GM19452 (cell line): Measurements from ENCODE around the gene KDM5C.

Experiments used
- ATAC-seq: cut with Tn5 transposase; IDR thresholded peaks from one replicate; pipeline ENCODE4 v1.9.1; 2021; ENCODE audit not compliant: unreplicated experiment

KDM5C gene

DNA sequence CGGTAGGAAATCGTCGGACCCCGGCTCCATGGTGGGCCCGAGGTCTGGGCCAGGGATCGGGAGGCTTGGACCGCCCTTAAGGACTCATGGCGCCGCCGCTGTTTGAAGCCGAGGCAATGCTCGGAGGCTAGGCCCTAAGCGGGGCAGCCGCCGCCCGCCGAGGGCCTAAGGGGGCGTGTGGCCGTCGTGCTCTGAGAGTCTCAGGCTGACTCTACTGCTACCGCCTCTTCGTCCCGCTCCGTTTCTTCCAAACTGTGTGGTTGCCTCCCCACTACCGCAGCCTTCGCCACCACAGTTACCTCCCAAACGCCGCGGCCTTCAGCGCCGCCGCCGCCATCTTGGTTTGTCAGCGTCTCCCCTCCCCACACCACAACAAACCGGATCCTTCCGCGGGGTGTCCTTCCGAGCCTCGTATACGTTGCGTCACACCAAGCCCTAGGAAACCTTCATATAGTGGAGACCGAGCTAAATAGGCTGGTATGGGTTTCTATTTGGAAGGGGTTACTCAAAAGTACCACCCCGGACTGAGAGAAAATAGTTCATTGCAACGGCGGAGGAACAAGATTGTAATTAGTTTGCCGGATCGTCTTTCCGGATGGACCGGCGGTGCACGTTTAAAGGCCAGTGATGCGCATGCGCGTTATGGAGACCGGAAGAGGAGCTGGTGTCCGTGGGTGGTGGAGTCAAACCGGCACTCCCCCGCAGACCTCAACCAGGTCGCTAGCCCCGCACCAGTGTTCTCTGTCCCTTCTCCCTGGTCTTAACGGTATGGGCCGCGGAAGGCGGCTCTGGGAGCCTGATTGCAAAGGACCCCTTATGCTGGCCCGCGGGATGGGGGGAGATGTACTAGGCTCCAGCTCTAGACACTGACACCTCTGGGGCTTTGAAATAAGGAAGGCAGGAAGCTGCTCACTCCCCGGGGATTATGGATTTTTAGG lies at the start of gene KDM5C:
KDM5C (minus strand) TSS at position 348 of the 938 bp plus-strand sequence; CDS start at position 30, 318 bp downstream.
- peak; percentile 74 for ATAC-seq

- no peak for ATAC-seq
These were observed 47.9 kb upstream of the KDM5C start for GRCh38 chrX:53272808-53273337.

DNA sequence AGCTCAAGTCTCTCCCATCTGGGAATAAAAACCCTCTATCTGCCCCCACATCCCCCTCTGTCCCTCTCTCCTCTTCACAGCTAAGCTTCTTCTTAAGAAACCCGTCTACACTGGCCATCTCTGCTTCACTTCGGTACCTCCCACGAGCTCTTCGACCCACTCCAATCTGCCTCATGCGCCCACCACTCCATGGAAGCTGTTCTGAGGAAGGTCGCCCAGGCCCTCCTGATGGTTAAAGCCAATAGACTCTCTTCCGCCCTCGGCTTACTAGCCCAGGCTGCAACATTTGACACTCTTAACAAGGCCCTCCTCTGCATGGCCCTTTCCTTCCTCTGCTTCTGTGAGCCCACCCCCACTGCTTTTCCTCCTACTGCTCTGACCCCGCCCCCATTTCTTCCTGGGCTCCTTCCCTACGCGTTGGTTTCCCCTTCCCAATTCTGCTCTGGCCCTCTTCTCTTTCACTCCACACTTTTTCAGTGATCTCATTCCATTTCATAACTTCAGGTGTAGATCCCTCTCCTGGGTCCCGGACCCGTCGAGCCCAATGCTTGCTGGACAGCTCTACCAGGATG lies 44.6 kb upstream of the KDM5C start:
- no peak for ATAC-seq

DNA sequence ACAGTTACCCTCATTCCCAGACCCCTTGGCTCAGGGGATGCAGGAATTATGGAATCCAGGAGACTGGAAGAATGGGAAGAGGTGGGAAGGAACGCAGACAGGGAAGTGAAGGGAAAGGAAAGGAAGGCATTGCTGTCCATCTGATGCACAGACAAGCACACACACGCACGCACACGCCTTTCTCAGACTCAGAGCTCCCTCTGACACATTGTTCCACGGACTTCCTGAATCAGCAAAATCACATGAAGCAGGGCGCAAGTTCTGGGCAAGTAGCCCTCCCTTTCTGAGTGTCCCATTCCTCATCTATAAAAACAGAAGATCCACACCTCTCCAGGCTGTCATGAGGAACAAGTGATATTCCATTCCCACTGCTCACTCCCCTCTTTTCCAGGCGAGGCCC lies 43.2 kb upstream of the KDM5C start:
- ATAC-seq = no peak

DNA sequence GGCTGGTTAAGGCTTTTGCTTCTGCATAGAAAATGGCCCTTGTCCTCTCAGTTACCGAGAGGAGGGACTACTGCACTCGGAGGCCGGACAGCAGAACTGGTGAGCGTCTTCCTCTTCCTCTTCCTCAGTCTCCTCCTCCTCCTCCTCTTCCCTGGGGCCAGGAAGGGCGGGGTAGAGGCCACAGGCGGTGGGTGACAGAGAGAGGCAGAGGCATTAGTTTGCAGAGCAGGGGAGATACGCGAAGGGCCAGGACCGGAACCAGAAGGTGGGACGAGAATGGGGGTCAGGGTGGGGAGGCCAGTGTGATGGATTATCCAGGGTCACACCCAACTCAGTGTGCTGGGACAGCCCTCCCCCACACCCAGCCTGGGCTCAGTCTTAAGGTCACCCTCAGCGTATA lies 41.9 kb upstream of the KDM5C start:
- ATAC-seq = no peak

GRCh38 chrX:53265771-53266574 lies 41.0 kb upstream of the KDM5C start:
- ATAC-seq = no peak

DNA sequence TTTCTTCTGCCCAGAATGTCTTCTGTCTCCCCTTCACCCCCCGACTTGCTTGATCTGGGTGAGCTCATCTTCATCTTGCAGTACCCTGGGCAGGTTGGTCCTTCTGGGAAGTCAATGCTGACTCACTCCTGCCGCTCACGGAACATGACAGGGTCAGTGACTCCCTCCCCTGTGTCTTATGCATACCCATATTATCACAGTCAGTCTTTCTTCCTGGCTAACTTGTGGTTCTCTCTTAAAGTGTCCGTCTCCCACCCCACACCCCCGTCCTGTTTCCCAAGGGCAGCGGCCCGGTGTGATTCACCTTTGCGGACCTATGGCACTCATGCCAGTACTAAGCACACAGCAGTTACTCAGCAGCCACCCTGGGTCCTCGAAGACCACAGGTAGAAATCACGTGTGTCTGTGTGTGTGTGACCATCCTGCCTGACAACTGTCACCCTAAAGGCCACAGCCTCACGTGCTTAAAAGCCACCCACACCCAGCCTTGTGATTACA lies 38.6 kb upstream of the KDM5C start:
- ATAC-seq = no peak

GRCh38 chrX:53262918-53263394 lies 37.9 kb upstream of the KDM5C start:
- no peak for ATAC-seq

- ATAC-seq = no peak
These were observed 37.3 kb upstream of the KDM5C start for GRCh38 chrX:53262189-53262917.

DNA sequence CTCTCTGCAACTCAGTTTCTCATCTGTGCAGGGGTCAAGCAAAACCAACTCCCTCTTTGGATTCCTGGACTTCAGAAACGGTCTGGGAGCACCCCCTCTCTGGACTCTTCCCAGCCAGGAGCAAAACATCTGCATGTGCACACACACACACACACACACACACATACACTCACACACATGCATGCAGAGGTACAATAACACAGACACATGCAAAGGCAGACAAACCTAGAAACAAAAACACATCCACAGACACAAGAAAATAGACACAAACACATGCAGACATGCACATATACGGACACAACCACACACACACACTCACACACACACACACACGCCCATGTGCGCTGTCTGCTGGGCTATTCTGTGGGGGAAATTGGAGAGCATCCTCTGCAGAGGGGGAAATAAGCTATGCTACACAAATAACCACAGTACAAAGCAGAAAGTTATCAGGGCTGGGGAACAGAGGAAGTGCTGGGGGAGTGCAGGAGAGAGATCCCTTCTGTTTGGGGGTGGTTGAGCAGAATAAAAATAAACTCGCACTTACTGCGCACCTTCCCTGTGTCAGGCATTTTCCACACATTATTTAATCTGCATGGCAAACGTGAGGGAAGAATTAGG lies 36.5 kb upstream of the KDM5C start:
- ATAC-seq = no peak

DNA sequence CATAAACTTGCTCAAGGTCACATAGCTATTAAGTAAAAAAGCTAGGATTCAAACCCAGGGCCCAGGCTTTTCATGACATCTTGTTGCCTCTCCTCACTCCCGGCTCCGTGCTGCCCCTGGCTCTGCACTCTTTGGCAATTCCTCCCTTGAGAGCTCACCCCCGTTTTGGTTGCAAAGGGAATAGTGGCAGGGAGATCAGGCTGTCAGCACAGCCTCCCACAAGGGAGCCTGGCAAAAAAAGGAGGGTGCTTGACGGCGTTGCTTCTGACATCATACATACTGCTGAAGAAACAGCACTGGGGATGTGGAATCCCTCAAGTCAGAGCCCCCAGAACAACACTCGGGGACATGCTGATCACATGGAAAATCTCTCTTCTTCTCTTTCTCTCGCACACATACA lies 35.8 kb upstream of the KDM5C start:
- no peak for ATAC-seq

GRCh38 chrX:53257670-53258423 lies 32.8 kb upstream of the KDM5C start:
- no peak for ATAC-seq

GRCh38 chrX:53257166-53257565 lies 32.2 kb upstream of the KDM5C start:
- ATAC-seq = no peak

- ATAC-seq = no peak
These were observed 31.5 kb upstream of the KDM5C start for GRCh38 chrX:53256446-53257041.

GRCh38 chrX:53255738-53256191 lies 30.8 kb upstream of the KDM5C start:
- ATAC-seq = no peak

- no peak for ATAC-seq
These were observed 29.8 kb upstream of the KDM5C start for GRCh38 chrX:53254570-53255461.

DNA sequence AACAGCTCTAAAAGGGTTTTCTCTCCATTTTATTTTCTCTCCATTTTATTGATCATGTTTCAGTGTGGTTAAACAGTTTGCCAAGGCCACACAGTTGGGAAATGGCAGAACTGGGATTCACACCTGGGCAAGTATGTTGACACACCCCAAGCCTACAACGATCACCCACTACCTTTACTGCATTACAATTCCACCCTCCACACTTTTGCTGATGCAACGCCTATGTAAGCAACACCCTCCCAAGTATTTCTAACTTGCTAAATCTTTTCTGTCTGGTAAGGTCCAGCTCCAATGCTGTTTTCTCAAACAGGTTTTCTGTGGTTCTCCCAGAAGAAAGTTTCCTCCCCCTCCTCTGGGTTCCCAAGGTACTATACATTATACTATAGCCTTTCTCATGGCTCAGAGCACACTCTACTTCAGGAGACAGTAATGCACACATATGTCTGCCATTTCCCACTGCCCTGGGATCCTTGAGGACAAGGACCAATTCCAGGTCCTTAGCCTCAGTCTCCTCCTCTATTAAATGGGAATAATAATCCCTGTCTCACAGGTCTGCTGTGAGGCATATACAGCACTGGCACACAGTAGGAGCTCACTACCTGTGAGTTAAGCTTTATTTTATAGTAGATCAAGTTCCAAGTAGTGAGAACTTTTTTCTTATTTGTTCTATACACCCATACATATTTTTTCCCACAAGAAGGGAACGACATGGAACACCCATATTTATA lies 28.4 kb upstream of the KDM5C start:
- no peak for ATAC-seq
